Prostate gland (tissue), 2 donors: ENCODE data around the gene ESRP2. TPM values are rescaled to one million over a fixed set of nuclear protein-coding genes. Genes with fewer than 3 reads are reported as not detected.
A peak's percentile ranks its signal among the peaks of the same experiment; 100 is the strongest.

Source experiments
- DNase-seq: peaks from one replicate; pipeline ENCODE4 v3.0.0-alpha.2; 2019; ENCODE audit warnings: low spot score
- H3K27ac ChIP-seq, 2 donors: fragments of 200-600 bp; sonication (generic); 2 replicates each; pipeline ENCODE4 v1.5.1; 2017 to 2019
- H3K27me3 ChIP-seq: fragments of 200-600 bp; sonication (generic); replicated peaks from 2 replicates; pipeline ENCODE4 v1.5.1; 2019; ENCODE audit not compliant: insufficient read depth
- H3K36me3 ChIP-seq, 2 donors: fragments of 200-600 bp; sonication (generic); 1 replicate in 1 of 2; 2 replicates in 1 of 2; pipeline versions ENCODE4 v1.5.1 to v1.8.1; 2017 to 2019
- H3K4me1 ChIP-seq: fragments of 200-600 bp; sonication (generic); replicated peaks from 2 replicates; pipeline ENCODE4 v1.5.1; 2019
- H3K4me3 ChIP-seq, 2 donors: fragments of 200-600 bp; sonication (generic); 2 replicates each; pipeline ENCODE4 v1.5.1; 2017 to 2019
- H3K9me3 ChIP-seq: fragments of 200-600 bp; sonication (generic); 2 replicates; pipeline ENCODE4 v1.5.1; 2017
- CTCF ChIP-seq, 4 experiments: fragments of 200-600 bp in 2 of 4; fragments of 450-650 bp in 2 of 4; sonication (generic) in 2 of 4; IDR thresholded peaks; 1 replicate in 3 of 4; 2 replicates in 1 of 4; pipeline ENCODE4 v1.5.1; 2016 to 2019; ENCODE audit warnings: antibody characterized with exemption in 4 of 4, mild to moderate bottlenecking in 2 of 4, moderate library complexity in 2 of 4
- POLR2A ChIP-seq: fragments of 450-650 bp; IDR thresholded peaks from one replicate; pipeline ENCODE4 v1.6.1; 2016; ENCODE audit warnings: antibody characterized with exemption, mild to moderate bottlenecking
- POLR2AphosphoS5 ChIP-seq: sonication (generic); formaldehyde crosslinking; IDR thresholded peaks from one replicate; pipeline ENCODE4 v1.6.1; 2017; ENCODE audit warnings: antibody characterized with exemption
- WGBS: methylation state at CpG from one replicate; pipeline ENCODE4 v1.1.5; 2018; 5-methylcytosine and 5-hydroxymethylcytosine counted together
- intact Hi-C: fragments of 100-400 bp; cut with DNase I; formaldehyde crosslinking; loops from one replicate; pipeline ENCODE4 v1.14.2; 2022
- total RNA-seq, 2 donors: library from RNA; depleted of rRNA; stranded (reverse); fragments of >200 nt; gene quantifications; one replicate each; pipeline ENCODE4 v1.1.0, GENCODE V29; 2016

ESRP2 gene
- total RNA-seq, 2 donors from 2014 or later: 24.5 to 48.1 TPM

- WGBS: 0% methylated on average over 1 of the region's 1 CpG
- TF ChIP-seq POLR2AphosphoS5 (no peak), POLR2A (no peak), CTCF (IDR thresholded peaks at IDR 0.05) (no peak)
- no peak for DNase-seq
- Histone ChIP-seq H3K9me3 (no peaks in the 10 kb centered on the region), H3K4me3 (no peak overlapping the region), H3K36me3 (no peaks in the 10 kb centered on the region), H3K27me3 (no peaks in the 10 kb centered on the region), H3K27ac (no peak overlapping the region), H3K4me1 (peaks cover 9% of the 10 kb centered on the region)
- intact Hi-C loops: no loop called here
These were observed 34.4 kb upstream of the ESRP2 start for GRCh38 chr16:68270353-68270752.

GRCh38 chr16:68269793-68270192 lies 33.9 kb upstream of the ESRP2 start:
- intact Hi-C loops: no loop called here
- WGBS: 97% methylated on average over 4 of the region's 4 CpGs
- Histone ChIP-seq H3K4me1 (peaks cover 9% of the 10 kb centered on the region), H3K27me3 (no peaks in the 10 kb centered on the region), H3K4me3 (no peak overlapping the region), H3K36me3 (no peaks in the 10 kb centered on the region), H3K9me3 (no peaks in the 10 kb centered on the region), H3K27ac (no peak overlapping the region)
- TF ChIP-seq CTCF (IDR thresholded peaks at IDR 0.05): no peak
- TF ChIP-seq POLR2AphosphoS5: no peak
- no peak for TF ChIP-seq POLR2A
- DNase-seq: no peak

GRCh38 chr16:68267612-68268405 lies 31.9 kb upstream of the ESRP2 start:
- no peak for DNase-seq
- Histone ChIP-seq H3K27me3 (no peaks in the 10 kb centered on the region), H3K9me3 (no peaks in the 10 kb centered on the region), H3K27ac (no peak overlapping the region), H3K4me1 (peaks cover 11% of the 10 kb centered on the region), H3K36me3 (no peaks in the 10 kb centered on the region), H3K4me3 (no peak overlapping the region)
- TF ChIP-seq CTCF (IDR thresholded peaks at IDR 0.05) (no peak), POLR2AphosphoS5 (no peak), POLR2A (no peak)
- intact Hi-C loops: no loop called here
- WGBS: 57% methylated on average over 6 of the region's 6 CpGs

- under 1% methylated on average over 23 of the region's 23 CpGs for WGBS
- Histone ChIP-seq H3K9me3 (no peaks in the 10 kb centered on the region), H3K36me3 (no peaks in the 10 kb centered on the region), H3K27me3 (no peaks in the 10 kb centered on the region), H3K4me1 (peaks cover 11% of the 10 kb centered on the region), H3K27ac (peak overlapping the region; percentile 92 to 95), H3K4me3 (peak overlapping the region; percentile 74 to 76)
- no peak for TF ChIP-seq CTCF (IDR thresholded peaks at IDR 0.05)
- TF ChIP-seq POLR2A: peak; percentile 15
- TF ChIP-seq POLR2AphosphoS5: peak; percentile 73
- peak; percentile 71 for DNase-seq
- intact Hi-C loops: no loop called here
These were observed 29.4 kb upstream of the ESRP2 start for GRCh38 chr16:68265078-68265920.
